ENCODE data around the gene RREB1.
"Not testable (repeated sequence)": the region's sequence is repeated elsewhere in the genome, so short reads cannot be mapped to it uniquely, and the experiment has no call there.

Gene RREB1

GRCh38 chr6:7267466-7268091 lies 159.8 kb downstream of the RREB1 start:
- DNase-seq, result peak; percentile 77 to 85

GRCh38 chr6:7268362-7268761 lies 160.6 kb downstream of the RREB1 start:
- DNase-seq, result no peak

DNA sequence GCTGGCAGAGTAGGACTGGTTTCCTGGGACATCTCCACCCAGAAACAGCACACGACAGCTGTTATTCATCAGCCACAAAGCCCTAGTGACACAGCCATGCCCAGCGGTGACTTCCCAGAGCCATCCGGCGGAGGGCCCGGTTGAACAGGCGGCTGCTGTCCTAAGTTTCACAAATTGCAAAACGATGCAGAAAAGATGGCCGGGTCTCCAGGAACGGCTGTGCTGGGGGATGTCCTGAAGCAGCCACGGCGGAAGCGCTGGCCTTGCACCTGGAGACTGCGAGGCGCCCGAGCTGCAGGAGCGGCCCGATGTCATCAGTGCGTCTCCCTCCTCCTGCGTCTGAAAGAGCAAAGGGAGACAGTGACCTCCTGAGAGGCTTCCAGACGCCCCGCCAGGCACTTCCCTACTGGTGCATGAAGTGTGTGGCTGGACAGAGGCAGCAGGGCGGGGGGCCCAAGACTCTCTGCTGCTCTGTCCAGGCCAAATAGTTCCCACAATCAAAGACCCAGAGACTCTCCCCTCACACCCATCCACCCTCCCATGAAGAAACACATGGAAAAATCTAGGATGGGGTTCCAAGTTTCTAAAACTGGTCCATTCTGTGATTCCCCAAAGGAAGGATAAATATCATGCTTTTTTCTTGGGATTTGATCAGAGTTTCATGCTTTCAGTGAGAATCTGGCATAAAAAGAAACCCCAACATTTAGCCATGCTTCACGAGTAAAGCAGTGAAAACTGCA lies 161.2 kb downstream of the RREB1 start:
- DNase-seq, result no peak

DNA sequence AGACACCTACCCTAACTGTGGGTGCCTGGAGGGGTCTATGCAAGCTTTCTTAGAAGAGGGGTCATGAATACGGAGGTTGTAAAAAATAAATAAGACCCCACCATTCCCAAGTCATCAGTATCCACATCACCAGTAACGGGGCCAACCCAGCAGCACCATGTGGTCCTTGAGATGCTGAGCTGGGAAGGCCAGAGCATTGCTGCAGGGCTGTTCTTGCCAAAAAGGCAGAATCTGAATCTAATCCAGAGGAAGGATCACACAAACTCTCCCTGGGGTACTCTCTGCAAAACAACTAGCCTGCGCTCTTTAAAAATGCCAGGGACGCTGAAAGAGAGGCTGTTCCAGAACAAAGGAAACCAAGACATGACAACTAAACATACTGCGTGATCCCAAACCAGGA lies 162.1 kb downstream of the RREB1 start:
- DNase-seq, result peak in 1 of 2 experiments; percentile 12

GRCh38 chr6:7270320-7271204 lies 162.8 kb downstream of the RREB1 start:
- peak in 1 of 2 experiments; percentile 32 for DNase-seq

DNA sequence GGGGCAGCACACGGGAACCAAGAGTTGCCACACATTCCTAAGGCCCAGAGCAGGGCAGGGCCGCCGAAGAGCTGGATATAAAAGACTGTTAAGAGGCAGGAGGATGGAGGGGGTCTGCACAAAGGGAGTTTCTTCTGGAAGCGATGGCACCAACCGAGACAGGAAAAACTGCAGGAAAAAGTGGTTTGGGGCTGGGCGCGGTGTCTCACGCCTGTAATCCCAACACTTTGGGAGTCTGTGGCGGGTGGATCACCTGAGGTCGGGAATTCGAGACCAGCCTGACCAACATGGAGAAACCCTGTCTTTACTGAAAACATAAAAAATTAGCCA lies 163.4 kb downstream of the RREB1 start:
- DNase-seq, result no peak

DNA sequence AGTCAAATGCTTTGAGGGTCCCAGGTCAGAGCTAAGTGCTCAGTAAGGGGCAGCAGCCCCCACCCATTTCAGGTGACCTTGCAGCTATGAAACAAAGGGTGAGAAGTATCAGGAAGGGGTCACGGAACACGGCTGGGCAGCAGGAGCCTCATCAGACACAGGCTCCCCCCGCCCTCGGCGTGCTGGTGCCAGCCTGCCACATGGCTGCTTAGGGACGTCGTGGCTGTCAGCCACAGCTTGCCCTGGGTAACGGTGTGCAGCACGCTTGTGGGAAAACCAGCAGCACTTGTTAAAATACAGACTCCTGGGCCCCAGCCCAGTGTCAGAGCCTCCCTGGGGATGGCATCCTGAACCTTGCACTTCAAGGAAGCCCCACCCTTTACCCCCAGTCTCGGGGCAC lies 165.9 kb downstream of the RREB1 start:
- no peak for DNase-seq

DNA sequence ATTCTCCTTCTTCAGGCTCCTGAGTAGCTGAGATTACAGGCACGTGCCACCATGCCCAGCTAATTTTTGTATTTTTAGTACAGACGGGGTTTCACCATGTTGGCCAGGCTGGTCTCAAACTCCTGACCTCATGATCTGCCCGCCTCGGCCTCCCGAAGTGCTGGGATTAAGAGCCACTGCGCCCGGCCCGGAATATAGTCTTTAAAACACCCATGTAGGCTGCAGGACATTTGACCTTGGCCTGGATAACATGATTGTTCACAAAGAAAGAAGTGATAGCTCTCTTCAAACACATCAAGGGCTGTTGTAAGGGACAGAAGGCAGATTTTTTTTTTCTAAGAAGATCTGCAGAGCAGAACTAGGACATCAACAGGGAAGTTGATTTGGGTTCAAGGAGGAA lies 166.8 kb downstream of the RREB1 start:
- DNase-seq, result not testable (repeated sequence)

GRCh38 chr6:7276199-7276524 lies 168.4 kb downstream of the RREB1 start:
- DNase-seq, result no peak

DNA sequence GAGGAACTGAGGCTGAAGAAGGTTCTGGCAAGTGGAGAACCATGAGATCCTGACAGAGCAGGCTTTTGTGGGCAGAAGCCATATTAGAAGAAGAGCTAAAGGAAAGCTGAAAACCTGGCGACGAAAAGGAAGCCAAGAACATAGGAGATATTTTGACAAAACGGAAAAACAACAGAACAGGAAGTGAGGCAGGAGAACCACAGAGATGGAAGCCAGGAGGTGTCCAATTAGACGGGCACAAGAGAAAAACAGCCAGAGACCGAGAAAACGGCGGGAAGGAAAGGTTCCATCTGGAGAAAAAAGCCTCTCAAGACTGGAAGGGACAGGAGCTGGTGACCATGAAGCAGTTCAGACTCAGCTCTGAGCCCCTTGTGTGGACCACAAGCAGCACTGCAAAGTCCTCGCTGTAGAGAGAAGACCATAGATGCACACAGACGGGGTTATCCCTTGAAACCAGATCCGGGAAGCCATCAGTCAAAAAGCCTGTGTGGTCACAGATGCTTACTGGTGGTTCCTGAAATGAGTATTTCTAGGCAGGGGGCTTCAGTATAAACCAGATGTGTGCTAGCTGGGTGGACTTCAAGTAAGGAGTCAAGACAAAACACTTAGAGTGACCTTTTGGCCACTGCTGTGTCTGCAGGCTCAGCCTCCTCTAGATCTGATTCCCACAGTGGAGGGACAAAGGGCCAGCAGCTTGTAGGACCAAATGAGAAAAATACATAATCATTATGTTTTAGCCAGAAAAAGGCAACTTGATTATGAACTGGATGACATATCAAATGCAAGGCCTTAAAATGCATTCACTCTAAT lies 174.5 kb downstream of the RREB1 start:
- no peak for DNase-seq

- no peak for DNase-seq
Observed at GRCh38 chr6:7283676-7284075, 175.9 kb downstream of the RREB1 start.

- no peak for DNase-seq
Observed at GRCh38 chr6:7285416-7285815, 177.7 kb downstream of the RREB1 start.

DNA sequence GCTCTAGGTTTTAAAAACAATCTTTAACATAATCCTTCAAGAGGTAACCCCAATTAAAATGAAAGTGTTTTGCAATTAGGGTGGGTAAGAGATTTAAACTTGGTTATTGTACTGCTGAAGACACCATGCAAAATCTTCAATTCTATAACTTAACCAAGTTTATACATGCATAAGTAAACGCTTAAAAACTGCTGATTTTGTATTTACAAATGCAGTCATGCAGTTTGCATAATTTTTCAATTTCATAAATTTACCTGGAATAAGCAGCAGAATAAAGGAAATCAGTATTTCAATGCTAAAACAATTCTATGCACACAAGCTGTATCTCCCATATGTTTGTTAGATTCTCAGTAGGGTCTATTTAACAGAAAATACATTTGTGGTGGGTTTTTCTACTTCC lies 182.3 kb downstream of the RREB1 start:
- no peak for DNase-seq

DNA sequence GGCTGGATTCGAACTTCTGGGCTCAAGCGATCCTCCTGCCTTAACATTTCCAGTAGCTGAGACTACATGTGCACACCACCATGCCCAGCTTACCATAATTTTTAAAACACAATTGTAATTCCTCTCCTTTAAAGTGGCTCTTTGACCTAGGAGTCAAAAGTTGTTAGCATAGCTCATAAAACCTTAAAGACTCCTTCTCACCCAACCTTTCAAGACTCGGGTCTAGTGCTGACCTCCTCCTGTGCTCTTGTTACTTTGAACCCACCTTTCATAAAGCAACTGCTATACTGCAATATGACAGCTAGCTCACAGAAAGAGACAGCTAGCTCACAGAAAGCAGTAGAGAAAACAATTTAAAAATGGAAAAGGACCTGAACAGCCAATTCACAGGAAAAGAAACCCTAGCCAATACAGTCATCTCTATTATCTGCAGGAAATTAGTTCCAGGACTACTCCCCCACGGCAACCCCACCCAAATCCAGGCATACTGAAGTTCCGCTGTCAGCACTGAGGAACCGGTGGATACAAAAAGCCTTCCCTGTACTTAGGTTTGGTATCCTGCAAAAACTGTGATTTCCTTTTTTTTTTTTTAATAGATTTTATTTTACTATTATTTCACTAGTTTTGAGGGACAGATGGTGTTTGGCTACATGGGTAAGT lies 185.0 kb downstream of the RREB1 start:
- no peak for DNase-seq

DNA sequence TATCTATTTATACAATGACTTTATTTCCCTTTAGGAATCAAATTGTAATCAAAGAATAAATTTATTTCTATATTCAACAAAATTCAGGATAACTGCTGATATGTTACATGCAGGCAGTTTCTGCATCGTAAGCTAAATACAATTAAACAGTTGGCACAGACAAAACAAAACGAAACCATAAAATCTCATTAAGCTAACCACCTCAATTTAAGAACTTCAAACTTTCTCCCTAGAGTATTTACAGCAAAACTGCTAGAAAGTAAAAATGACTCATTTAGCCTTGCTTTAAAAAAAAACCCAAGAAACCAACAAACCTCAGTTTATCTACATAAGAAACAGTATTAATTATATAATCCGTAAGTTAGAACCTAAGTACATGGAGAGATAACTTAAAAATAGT lies 188.2 kb downstream of the RREB1 start:
- DNase-seq, result no peak

GRCh38 chr6:7296602-7297001 lies 188.8 kb downstream of the RREB1 start:
- DNase-seq, result no peak

DNA sequence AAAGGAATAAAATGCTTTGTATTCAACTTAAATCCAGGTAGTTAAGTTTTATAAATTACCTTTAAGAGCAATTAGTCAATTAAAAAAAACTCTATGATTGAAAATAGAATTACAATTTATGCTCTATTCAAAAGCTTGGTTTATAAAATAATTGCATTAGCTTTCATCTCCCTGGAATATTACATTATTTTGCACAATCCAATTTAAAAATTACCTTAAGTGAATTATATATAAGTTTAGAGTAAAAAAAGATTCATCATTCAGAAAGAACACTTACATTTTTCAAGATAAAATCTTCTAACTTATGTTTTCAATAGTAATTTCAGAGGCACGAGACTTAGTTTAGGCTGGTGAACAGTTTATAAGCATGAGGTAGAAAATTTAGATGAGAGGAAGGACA lies 190.4 kb downstream of the RREB1 start:
- no peak for DNase-seq

GRCh38 chr6:7300926-7301325 lies 193.2 kb downstream of the RREB1 start:
- no peak for DNase-seq
